H9 (cell line): ENCODE measurements around the gene DAPK2. TPM values are rescaled to one million over a fixed set of nuclear protein-coding genes. Genes with fewer than 3 reads are reported as not detected.

Experiments
- DNase-seq: peaks from one replicate; pipeline ENCODE4 v3.0.0-alpha.2; 2017
- H2AFZ ChIP-seq: one replicate; pipeline ENCODE4 v1.6.1; 2013; ENCODE audit warnings: mild to moderate bottlenecking, low read length, control low read depth, moderate library complexity
- H2AK5ac ChIP-seq: 2 replicates; pipeline ENCODE4 v1.6.1; 2013; ENCODE audit warnings: low read length, control low read depth, mixed read lengths; ENCODE audit not compliant: insufficient read length
- H2BK120ac ChIP-seq: one replicate; pipeline ENCODE4 v1.6.1; 2013; ENCODE audit warnings: low read depth, mild to moderate bottlenecking, low read length, control low read depth, inconsistent platforms; ENCODE audit not compliant: poor library complexity, severe bottlenecking
- H2BK12ac ChIP-seq: 2 replicates; pipeline ENCODE4 v1.6.1; 2013; ENCODE audit warnings: low read length, control low read depth, mixed read lengths, low read depth; ENCODE audit not compliant: insufficient read length
- H2BK15ac ChIP-seq: 2 replicates; pipeline ENCODE4 v1.6.1; 2013; ENCODE audit warnings: low read depth, low read length, control low read depth
- H2BK20ac ChIP-seq: one replicate; pipeline ENCODE4 v1.6.1; 2013; ENCODE audit warnings: low read depth, mild to moderate bottlenecking, low read length, control low read depth, inconsistent platforms; ENCODE audit not compliant: poor library complexity, severe bottlenecking
- H2BK5ac ChIP-seq: 2 replicates; pipeline ENCODE4 v1.6.1; 2013; ENCODE audit warnings: low read length, control low read depth, mixed read lengths; ENCODE audit not compliant: insufficient read length
- H3K14ac ChIP-seq: 2 replicates; pipeline ENCODE4 v1.6.1; 2013; ENCODE audit warnings: low read length, control low read depth; ENCODE audit not compliant: insufficient read depth
- H3K18ac ChIP-seq: 2 replicates; pipeline ENCODE4 v1.6.1; 2013; ENCODE audit warnings: low read depth, mild to moderate bottlenecking, mixed read lengths, low read length, control low read depth; ENCODE audit not compliant: insufficient read length
- H3K23ac ChIP-seq: 2 replicates; pipeline ENCODE4 v1.6.1; 2013; ENCODE audit warnings: low read length, control low read depth, mixed read lengths, low read depth; ENCODE audit not compliant: insufficient read length
- H3K23me2 ChIP-seq: 2 replicates; pipeline ENCODE4 v1.6.1; 2013; ENCODE audit warnings: low read depth, mild to moderate bottlenecking, mixed read lengths, low read length, control low read depth; ENCODE audit not compliant: insufficient read length, poor library complexity, severe bottlenecking
- H3K27ac ChIP-seq: 2 replicates; pipeline ENCODE4 v1.5.1; 2013; ENCODE audit warnings: low read length, control low read depth, mixed read lengths, low read depth; ENCODE audit not compliant: insufficient read length
- H3K27me3 ChIP-seq: 2 replicates; pipeline ENCODE4 v1.6.1; 2013; ENCODE audit warnings: low read length, control low read depth, inconsistent platforms; ENCODE audit not compliant: insufficient read depth
- H3K4ac ChIP-seq: 2 replicates; pipeline ENCODE4 v1.6.1; 2013; ENCODE audit warnings: low read depth, mild to moderate bottlenecking, control low read depth, inconsistent platforms, low read length, moderate library complexity
- H3K4me1 ChIP-seq: 2 replicates; pipeline ENCODE4 v1.6.1; 2013; ENCODE audit warnings: low read length, control low read depth, inconsistent platforms; ENCODE audit not compliant: insufficient read depth
- H3K4me2 ChIP-seq: 2 replicates; pipeline ENCODE4 v1.6.1; 2013; ENCODE audit warnings: low read length, control low read depth, mixed read lengths; ENCODE audit not compliant: insufficient read length, insufficient read depth
- H3K56ac ChIP-seq: 2 replicates; pipeline ENCODE4 v1.6.1; 2013; ENCODE audit warnings: low read depth, mild to moderate bottlenecking, mixed read lengths, low read length, control low read depth; ENCODE audit not compliant: insufficient read length
- H3K79me1 ChIP-seq: 2 replicates; pipeline ENCODE4 v1.6.1; 2013; ENCODE audit warnings: low read depth, mild to moderate bottlenecking, moderate library complexity, low read length, control low read depth, inconsistent platforms; ENCODE audit not compliant: insufficient read depth, poor library complexity, severe bottlenecking
- H3K79me2 ChIP-seq: 2 replicates; pipeline ENCODE4 v1.6.1; 2013; ENCODE audit warnings: low read length, control low read depth, inconsistent platforms; ENCODE audit not compliant: insufficient read depth
- H3K9ac ChIP-seq: 2 replicates; pipeline ENCODE4 v1.6.1; 2013; ENCODE audit warnings: low read length, control low read depth, mixed read lengths; ENCODE audit not compliant: insufficient read length; ENCODE audit errors: extremely low read depth
- H3K9me3 ChIP-seq: one replicate; pipeline ENCODE4 v1.6.1; 2013; ENCODE audit warnings: low read depth, low read length, inconsistent platforms; ENCODE audit not compliant: control insufficient read depth
- H3T11ph ChIP-seq: one replicate; pipeline ENCODE4 v1.6.1; 2013; ENCODE audit warnings: mild to moderate bottlenecking, low read length, control low read depth, inconsistent platforms
- H4K20me1 ChIP-seq: one replicate; pipeline ENCODE4 v1.6.1; 2013; ENCODE audit not compliant: control insufficient read depth, insufficient read length, insufficient read depth
- H4K5ac ChIP-seq: 2 replicates; pipeline ENCODE4 v1.6.1; 2013; ENCODE audit warnings: low read depth, mild to moderate bottlenecking, mixed read lengths, low read length, control low read depth; ENCODE audit not compliant: insufficient read length
- H4K8ac ChIP-seq: replicated peaks from 2 replicates; pipeline ENCODE4 v1.6.1; 2013; ENCODE audit warnings: low read length, control low read depth, mixed read lengths, low read depth; ENCODE audit not compliant: insufficient read length
- H4K91ac ChIP-seq: 2 replicates; pipeline ENCODE4 v1.6.1; 2013; ENCODE audit warnings: low read depth, mild to moderate bottlenecking, moderate library complexity, mixed read lengths, low read length, control low read depth; ENCODE audit not compliant: insufficient read length
- H3K27ac Mint-ChIP-seq, 3 experiments: 2 replicates in 2 of 3; 3 replicates in 1 of 3; pipeline ENCODE4 v1.8.0; 2020 to 2021; ENCODE audit warnings: mixed read lengths in 3 of 3, mild to moderate bottlenecking in 1 of 3, moderate library complexity in 1 of 3
- H3K27me3 Mint-ChIP-seq: 2 replicates; pipeline ENCODE4 v1.8.0; 2021; ENCODE audit warnings: low read depth, mild to moderate bottlenecking, moderate library complexity, mixed read lengths
- H3K36me3 Mint-ChIP-seq, 3 experiments: 2 replicates in 2 of 3; 3 replicates in 1 of 3; pipeline ENCODE4 v1.8.0; 2020 to 2021; ENCODE audit warnings: low read depth in 3 of 3, mixed read lengths in 3 of 3; ENCODE audit not compliant: insufficient read depth in 1 of 3
- H3K4me1 Mint-ChIP-seq, 2 experiments: 2 replicates each; pipeline ENCODE4 v1.8.0; 2020; ENCODE audit warnings: mixed read lengths in 2 of 2
- H3K4me3 Mint-ChIP-seq, 2 experiments: 2 replicates in 1 of 2; 3 replicates in 1 of 2; pipeline ENCODE4 v1.8.0; 2020 to 2021; ENCODE audit warnings: mild to moderate bottlenecking in 2 of 2, mixed read lengths in 2 of 2, moderate library complexity in 1 of 2
- H3K9me3 Mint-ChIP-seq, 2 experiments: 2 replicates in 1 of 2; 3 replicates in 1 of 2; pipeline ENCODE4 v1.8.0; 2020; ENCODE audit warnings: mild to moderate bottlenecking in 2 of 2, mixed read lengths in 2 of 2, moderate library complexity in 1 of 2
- CTCF ChIP-seq: fragments of 200-600 bp; sonication (generic); conservative IDR thresholded peaks from 3 replicates; pipeline ENCODE4 v1.8.0; 2021; ENCODE audit warnings: antibody characterized with exemption, mild to moderate bottlenecking
- WGBS: extraction: QIAGEN DNeasy Blood & Tissue Kit; methylation state at CpG from one replicate; pipeline ENCODE4 v1.1.7; 2013; ENCODE audit warnings: missing lambda C conversion rate, low lambda C conversion rate, mixed read lengths; ENCODE audit not compliant: insufficient read length; ENCODE audit errors: extremely low coverage; 5-methylcytosine and 5-hydroxymethylcytosine counted together
- total RNA-seq: library from RNA; stranded (reverse); gene quantifications from 2 replicates; pipeline ENCODE4 v1.2.1, GENCODE V29; 2021

The DAPK2 gene
- total RNA-seq, 1 experiment from 2014 or later = 3.5 TPM

DNA sequence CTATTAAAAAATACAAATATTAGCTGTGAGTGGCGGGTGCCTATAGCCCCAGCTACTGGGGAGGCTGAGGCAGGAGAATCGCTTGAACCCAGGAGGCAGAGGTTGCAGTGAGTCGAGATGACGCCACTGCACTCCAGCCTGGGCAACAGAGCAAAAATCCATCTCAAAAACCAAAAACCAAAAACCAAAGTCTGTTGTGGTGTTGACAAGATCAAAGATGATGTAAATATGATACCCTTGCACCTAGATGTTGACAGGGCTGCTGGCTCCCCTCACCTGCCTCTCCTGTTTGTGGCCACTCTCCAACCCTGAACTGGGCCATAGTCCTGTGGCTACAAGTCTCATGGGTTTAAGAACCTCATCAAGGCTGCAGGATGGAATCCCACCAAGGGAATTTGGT is 16.2 kb downstream of the DAPK2 start:
- Histone ChIP-seq H3K9ac (no peak overlapping the region), H3K27ac (no peak overlapping the region), H2BK120ac (no peak overlapping the region), H3K27me3 (no peaks in the 10 kb centered on the region), H2BK12ac (no peak overlapping the region), H4K20me1 (no peaks in the 10 kb centered on the region), H3K56ac (no peak overlapping the region), H2BK20ac (no peak overlapping the region), H2BK15ac (no peak overlapping the region), H3K23me2 (no peaks in the 10 kb centered on the region), H4K5ac (no peak overlapping the region), H3K9me3 (no peaks in the 10 kb centered on the region), H2BK5ac (no peak overlapping the region), H3K4me2 (no peak overlapping the region), H3K14ac (no peak overlapping the region), H4K8ac (no peak overlapping the region), H2AK5ac (no peak overlapping the region), H3K18ac (no peak overlapping the region), H3T11ph (no peak overlapping the region), H3K79me1 (no peaks in the 10 kb centered on the region), H3K79me2 (no peaks in the 10 kb centered on the region), H2AFZ (no peak overlapping the region), H3K23ac (no peak overlapping the region), H3K4me1 (no peaks in the 10 kb centered on the region), H4K91ac (no peak overlapping the region), H3K4ac (no peak overlapping the region)
- no peak overlapping the region for H3K4me3 Mint-ChIP-seq
- H3K9me3 Mint-ChIP-seq = no peaks in the 10 kb centered on the region
- DNase-seq = no peak
- TF ChIP-seq CTCF = no peak
- no peaks in the 10 kb centered on the region for H3K27me3 Mint-ChIP-seq
- no CpG with 5 or more reads among the region's 4 CpGs for WGBS
- H3K27ac Mint-ChIP-seq = no peak overlapping the region
- H3K4me1 Mint-ChIP-seq = peaks cover 8 to 13% of the 10 kb centered on the region in 2 experiments; a peak in 3 of 4 replicates
- H3K36me3 Mint-ChIP-seq = no peaks in the 10 kb centered on the region
